ENCODE results near the gene PDE8A. TPM values are rescaled to one million over a fixed set of nuclear protein-coding genes. Genes with fewer than 3 reads are reported as not detected.

The PDE8A gene
- polyA plus RNA-seq, 1 experiment: 48.4 TPM

GRCh38 chr15:85030301-85030929 lies 48.8 kb downstream of the PDE8A start:
- Histone ChIP-seq H3K27me3 (ENCODE audit: control insufficient read depth, insufficient read depth, low read length) (no peaks in the 10 kb centered on the region), H3K27ac (ENCODE audit: low read depth, low read length) (no peak overlapping the region), H3K9me3 (ENCODE audit: control insufficient read depth, insufficient read depth, low read length) (no peaks in the 10 kb centered on the region), H3K4me3 (ENCODE audit: low read depth, low read length) (no peak overlapping the region)
- ChIA-PET POLR2A (no interaction called here), CTCF (interaction anchor here (2.9 kb wide), 1 partner anchor 14 kb away, joined by 11 read pairs; no protein-coding TSS in a partner anchor)
- no peak for DNase-seq (ENCODE audit: low read depth, low spot score)
- no peak for TF ChIP-seq CTCF (IDR thresholded peaks at IDR 0.05; ENCODE audit: low read depth, low read length)

GRCh38 chr15:85031086-85031943 lies 49.7 kb downstream of the PDE8A start:
- POLR2A ChIA-PET: no interaction called here
- H3K27ac ChIP-seq (ENCODE audit: low read depth, low read length): no peak overlapping the region
- TF ChIP-seq CTCF (IDR thresholded peaks at IDR 0.05; ENCODE audit: low read depth, low read length): no peak

GRCh38 chr15:85031944-85032558 lies 50.4 kb downstream of the PDE8A start:
- no peaks in the 10 kb centered on the region for H3K27me3 ChIP-seq (ENCODE audit: control insufficient read depth, insufficient read depth, low read length)
- no peak overlapping the region for H3K27ac ChIP-seq (ENCODE audit: low read depth, low read length)
- ChIA-PET CTCF (interaction anchor here (1.0 to 1.2 kb wide), 2 partner anchors 12 to 24 kb away, joined by 3 read pairs; no protein-coding TSS in a partner anchor), POLR2A (no interaction called here)
- no peak for TF ChIP-seq CTCF (IDR thresholded peaks at IDR 0.05; ENCODE audit: low read depth, low read length)
- H3K9me3 ChIP-seq (ENCODE audit: control insufficient read depth, insufficient read depth, low read length): no peaks in the 10 kb centered on the region
- DNase-seq (ENCODE audit: low read depth, low spot score): no peak
- H3K4me3 ChIP-seq (ENCODE audit: low read depth, low read length): no peak overlapping the region

More at GRCh38 chr15:85031086-85031943, 49.7 kb downstream of the PDE8A start:
- Histone ChIP-seq H3K9me3 (ENCODE audit: control insufficient read depth, insufficient read depth, low read length) (no peaks in the 10 kb centered on the region), H3K27me3 (ENCODE audit: control insufficient read depth, insufficient read depth, low read length) (no peaks in the 10 kb centered on the region), H3K4me3 (ENCODE audit: low read depth, low read length) (no peak overlapping the region)
- CTCF ChIA-PET: interaction anchor here (1.0 to 1.2 kb wide), 2 partner anchors 13 to 23 kb away, joined by 3 read pairs; no protein-coding TSS in a partner anchor
- DNase-seq (ENCODE audit: low read depth, low spot score): no peak

- no peak for DNase-seq (ENCODE audit: low read depth, low spot score)
- Histone ChIP-seq H3K4me3 (ENCODE audit: low read depth, low read length) (no peak overlapping the region), H3K9me3 (ENCODE audit: control insufficient read depth, insufficient read depth, low read length) (no peaks in the 10 kb centered on the region), H3K27me3 (ENCODE audit: control insufficient read depth, insufficient read depth, low read length) (no peaks in the 10 kb centered on the region), H3K27ac (ENCODE audit: low read depth, low read length) (no peak overlapping the region)
- no peak for TF ChIP-seq CTCF (IDR thresholded peaks at IDR 0.05; ENCODE audit: low read depth, low read length)
- CTCF ChIA-PET: interaction anchor here (0.9 to 1.2 kb wide), 2 partner anchors 11 to 378 kb away, joined by 3 to 6 read pairs; no protein-coding TSS in a partner anchor
- POLR2A ChIA-PET: no interaction called here
These were observed 51.5 kb downstream of the PDE8A start for GRCh38 chr15:85033148-85033547.
